ENCODE results near the gene LDLRAP1. TPM values are rescaled to one million over a fixed set of nuclear protein-coding genes. Genes with fewer than 3 reads are reported as not detected.

LDLRAP1 gene
- total RNA-seq, 1 donor from 2014 or later: 8.0 TPM

- H4K20me1 ChIP-seq (ENCODE audit: insufficient read depth, low read length): peaks cover 21% of the 10 kb centered on the region
- Mint-ChIP-seq H3K4me3 (ENCODE audit: unreplicated experiment) (no peak overlapping the region), H3K4me1 (ENCODE audit: low read depth, unreplicated experiment) (no peaks in the 10 kb centered on the region), H3K27me3 (ENCODE audit: low read depth, unreplicated experiment) (peaks cover 27% of the 10 kb centered on the region), H3K27ac (ENCODE audit: unreplicated experiment) (no peak overlapping the region), H3K9me3 (ENCODE audit: unreplicated experiment) (no peaks in the 10 kb centered on the region), H3K36me3 (ENCODE audit: low read depth, unreplicated experiment) (no peaks in the 10 kb centered on the region)
- DNase-seq (ENCODE audit: low read depth) (no peak), FAIRE-seq (no peak)
- H3K4me1 ChIP-seq (ENCODE audit: insufficient read depth, low read length): peaks cover 10% of the 10 kb centered on the region
- no peak overlapping the region for H3K4me3 ChIP-seq (ENCODE audit: insufficient read depth, low read depth, low read length)
- H2AFZ ChIP-seq (ENCODE audit: low read depth, low read length): no peak overlapping the region
- peaks cover 11% of the 10 kb centered on the region for H3K27me3 ChIP-seq (ENCODE audit: insufficient read depth, low read length)
- H3K27ac ChIP-seq (ENCODE audit: low read depth, low read length): no peak overlapping the region
- no peaks in the 10 kb centered on the region for H3K36me3 ChIP-seq (ENCODE audit: insufficient read depth, low read length)
- H3K79me2 ChIP-seq (ENCODE audit: insufficient read depth, low read length): peaks cover 7% of the 10 kb centered on the region
- no peaks in the 10 kb centered on the region for H3K9me3 ChIP-seq (ENCODE audit: insufficient read depth, low read depth, low read length)
- no peak for TF ChIP-seq EZH2 (IDR thresholded peaks at IDR 0.05; ENCODE audit: insufficient read depth, low read length)
- TF ChIP-seq, protein P1, sequence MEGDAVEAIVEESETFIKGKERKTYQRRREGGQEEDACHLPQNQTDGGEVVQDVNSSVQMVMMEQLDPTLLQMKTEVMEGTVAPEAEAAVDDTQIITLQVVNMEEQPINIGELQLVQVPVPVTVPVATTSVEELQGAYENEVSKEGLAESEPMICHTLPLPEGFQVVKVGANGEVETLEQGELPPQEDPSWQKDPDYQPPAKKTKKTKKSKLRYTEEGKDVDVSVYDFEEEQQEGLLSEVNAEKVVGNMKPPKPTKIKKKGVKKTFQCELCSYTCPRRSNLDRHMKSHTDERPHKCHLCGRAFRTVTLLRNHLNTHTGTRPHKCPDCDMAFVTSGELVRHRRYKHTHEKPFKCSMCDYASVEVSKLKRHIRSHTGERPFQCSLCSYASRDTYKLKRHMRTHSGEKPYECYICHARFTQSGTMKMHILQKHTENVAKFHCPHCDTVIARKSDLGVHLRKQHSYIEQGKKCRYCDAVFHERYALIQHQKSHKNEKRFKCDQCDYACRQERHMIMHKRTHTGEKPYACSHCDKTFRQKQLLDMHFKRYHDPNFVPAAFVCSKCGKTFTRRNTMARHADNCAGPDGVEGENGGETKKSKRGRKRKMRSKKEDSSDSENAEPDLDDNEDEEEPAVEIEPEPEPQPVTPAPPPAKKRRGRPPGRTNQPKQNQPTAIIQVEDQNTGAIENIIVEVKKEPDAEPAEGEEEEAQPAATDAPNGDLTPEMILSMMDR (IDR thresholded peaks at IDR 0.05; ENCODE audit: insufficient read depth, low read depth, low read length): no peak
- H3K4me2 ChIP-seq (ENCODE audit: low read length): no peak overlapping the region
- H3K9ac ChIP-seq (ENCODE audit: low read length): no peak overlapping the region
These were observed 2.0 kb upstream of the LDLRAP1 start for GRCh38 chr1:25541425-25541824.

GRCh38 chr1:25541889-25542658 lies 1.3 kb upstream of the LDLRAP1 start:
- DNase-seq (ENCODE audit: low read depth): no peak
- H4K20me1 ChIP-seq (ENCODE audit: insufficient read depth, low read length): peaks cover 22% of the 10 kb centered on the region
- no peak overlapping the region for H3K27ac ChIP-seq (ENCODE audit: low read depth, low read length)
- Mint-ChIP-seq H3K36me3 (ENCODE audit: low read depth, unreplicated experiment) (no peaks in the 10 kb centered on the region), H3K27ac (ENCODE audit: unreplicated experiment) (no peak overlapping the region), H3K27me3 (ENCODE audit: low read depth, unreplicated experiment) (peaks cover 24% of the 10 kb centered on the region), H3K4me1 (ENCODE audit: low read depth, unreplicated experiment) (no peaks in the 10 kb centered on the region), H3K9me3 (ENCODE audit: unreplicated experiment) (no peaks in the 10 kb centered on the region), H3K4me3 (ENCODE audit: unreplicated experiment) (peak overlapping the region; percentile 76)
- H3K4me1 ChIP-seq (ENCODE audit: insufficient read depth, low read length): peaks cover 10% of the 10 kb centered on the region
- H2AFZ ChIP-seq (ENCODE audit: low read depth, low read length): no peak overlapping the region
- no peak overlapping the region for H3K4me3 ChIP-seq (ENCODE audit: insufficient read depth, low read depth, low read length)
- H3K79me2 ChIP-seq (ENCODE audit: insufficient read depth, low read length): peaks cover 7% of the 10 kb centered on the region
- no peaks in the 10 kb centered on the region for H3K36me3 ChIP-seq (ENCODE audit: insufficient read depth, low read length)
- no peak for FAIRE-seq
- H3K27me3 ChIP-seq (ENCODE audit: insufficient read depth, low read length): peaks cover 7% of the 10 kb centered on the region
- H3K9ac ChIP-seq (ENCODE audit: low read length): no peak overlapping the region
- H3K4me2 ChIP-seq (ENCODE audit: low read length): no peak overlapping the region
- no peak for TF ChIP-seq EZH2 (IDR thresholded peaks at IDR 0.05; ENCODE audit: insufficient read depth, low read length)
- TF ChIP-seq, protein P1 (IDR thresholded peaks at IDR 0.05; ENCODE audit: insufficient read depth, low read depth, low read length): no peak
- H3K9me3 ChIP-seq (ENCODE audit: insufficient read depth, low read depth, low read length): no peaks in the 10 kb centered on the region

DNA sequence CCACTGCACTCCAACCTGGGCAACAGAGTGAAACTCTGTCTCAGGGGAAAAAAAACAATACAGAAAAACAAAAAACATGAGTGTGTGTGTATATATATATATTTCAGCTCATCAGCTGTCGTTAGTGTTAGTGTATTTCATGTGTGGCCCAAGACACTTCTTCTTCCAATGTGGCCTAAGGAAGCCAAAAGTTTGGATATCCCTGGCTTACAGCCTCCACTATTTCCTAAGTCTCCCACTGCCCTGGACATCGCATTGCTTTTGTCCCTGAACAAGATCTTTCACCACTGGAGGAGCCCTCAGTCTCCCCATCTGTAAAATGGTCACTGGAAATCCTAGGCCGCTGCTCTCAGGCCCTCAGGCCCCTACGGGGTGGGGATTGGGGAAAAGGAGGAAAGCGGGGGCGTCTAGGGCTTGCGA lies 391 bp upstream of the LDLRAP1 start:
- peak overlapping the region; percentile 43 for H2AFZ ChIP-seq (ENCODE audit: low read depth, low read length)

More for the DNA sequence above, 391 bp upstream of the LDLRAP1 start:
- Histone ChIP-seq H4K20me1 (ENCODE audit: insufficient read depth, low read length) (peaks cover 27% of the 10 kb centered on the region), H3K9ac (ENCODE audit: low read length) (no peak overlapping the region), H3K4me3 (ENCODE audit: insufficient read depth, low read depth, low read length) (peak overlapping the region; percentile 32), H3K4me1 (ENCODE audit: insufficient read depth, low read length) (peaks cover 10% of the 10 kb centered on the region), H3K27ac (ENCODE audit: low read depth, low read length) (no peak overlapping the region), H3K27me3 (ENCODE audit: insufficient read depth, low read length) (peaks cover 1% of the 10 kb centered on the region), H3K4me2 (ENCODE audit: low read length) (peak overlapping the region; percentile 89), H3K36me3 (ENCODE audit: insufficient read depth, low read length) (no peaks in the 10 kb centered on the region), H3K79me2 (ENCODE audit: insufficient read depth, low read length) (peaks cover 13% of the 10 kb centered on the region), H3K9me3 (ENCODE audit: insufficient read depth, low read depth, low read length) (no peaks in the 10 kb centered on the region)
- H3K27me3 Mint-ChIP-seq (ENCODE audit: low read depth, unreplicated experiment): peaks cover 22% of the 10 kb centered on the region
- no peaks in the 10 kb centered on the region for H3K4me1 Mint-ChIP-seq (ENCODE audit: low read depth, unreplicated experiment)
- H3K36me3 Mint-ChIP-seq (ENCODE audit: low read depth, unreplicated experiment): no peaks in the 10 kb centered on the region
- H3K9me3 Mint-ChIP-seq (ENCODE audit: unreplicated experiment): no peaks in the 10 kb centered on the region
- H3K4me3 Mint-ChIP-seq (ENCODE audit: unreplicated experiment): peak overlapping the region; percentile 76
- FAIRE-seq (no peak), DNase-seq (ENCODE audit: low read depth) (no peak)
- TF ChIP-seq, protein P1 (IDR thresholded peaks at IDR 0.05; ENCODE audit: insufficient read depth, low read depth, low read length): no peak
- no peak for TF ChIP-seq EZH2 (IDR thresholded peaks at IDR 0.05; ENCODE audit: insufficient read depth, low read length)
- H3K27ac Mint-ChIP-seq (ENCODE audit: unreplicated experiment): no peak overlapping the region

Data from astrocyte (in vitro differentiated cells and primary cell).